G401.6 (cell line): Measurements from ENCODE around the gene ZNF598.
"Not testable (repeated sequence)": the region's sequence is repeated elsewhere in the genome, so short reads cannot be mapped to it uniquely, and the experiment has no call there.

Source experiments
- FAIRE-seq: peaks from 2 replicates; lab custom pipeline; 2012; peaks lifted over from hg19 to GRCh38; lab: Jason Lieb, UNC

The ZNF598 gene

GRCh38 chr16:1958143-1958491 lies 51.5 kb downstream of the ZNF598 start:
- FAIRE-seq: not testable (repeated sequence)

GRCh38 chr16:1957434-1958142 lies 52.0 kb downstream of the ZNF598 start:
- not testable (repeated sequence) for FAIRE-seq

GRCh38 chr16:1953734-1954133 lies 55.9 kb downstream of the ZNF598 start:
- FAIRE-seq: no peak

- no peak for FAIRE-seq
Measured at GRCh38 chr16:1950559-1950958, 59.1 kb downstream of the ZNF598 start.

- FAIRE-seq: no peak
Measured at GRCh38 chr16:1950047-1950446, 59.6 kb downstream of the ZNF598 start.

GRCh38 chr16:1949507-1949906 lies 60.1 kb downstream of the ZNF598 start:
- FAIRE-seq: no peak
